Lung (tissue), 12 donors: ENCODE measurements around the gene RANBP2. TPM values are rescaled to one million over a fixed set of nuclear protein-coding genes. Genes with fewer than 3 reads are reported as not detected.
"Not testable (repeated sequence)": the region's sequence is repeated elsewhere in the genome, so short reads cannot be mapped to it uniquely, and the experiment has no call there.

Experiments
- ATAC-seq: fragments of 200-7000 bp; cut with Tn5 transposase; one replicate; pipeline ENCODE4 v1.9.1; 2020; ENCODE audit warnings: moderate number of reproducible peaks; ENCODE audit not compliant: insufficient read depth, low FRiP score
- DNase-seq, 3 donors: peaks; one replicate each; pipeline ENCODE4 v3.0.0-alpha.2; 2013 to 2017
- H3K27ac ChIP-seq, 2 donors: one replicate each; pipeline ENCODE4 v1.5.1; 2013; ENCODE audit warnings: mild to moderate bottlenecking in 2 of 2, moderate library complexity in 2 of 2, control low read depth in 1 of 2, inconsistent platforms in 1 of 2, low read depth in 1 of 2, low read length in 1 of 2
- H3K27me3 ChIP-seq, 3 donors: one replicate each; pipeline ENCODE4 v1.5.1; 2013; ENCODE audit warnings: low read length in 2 of 3; ENCODE audit not compliant: control insufficient read depth in 3 of 3, insufficient read depth in 3 of 3
- H3K36me3 ChIP-seq, 4 donors: one replicate each; pipeline ENCODE4 v1.5.1; 2013; ENCODE audit warnings: low read length in 4 of 4, mild to moderate bottlenecking in 1 of 4, moderate library complexity in 1 of 4; ENCODE audit not compliant: control insufficient read depth in 4 of 4, insufficient read depth in 4 of 4
- H3K4me1 ChIP-seq, 5 donors: one replicate each; pipeline ENCODE4 v1.5.1; 2013; ENCODE audit warnings: low read length in 5 of 5, mild to moderate bottlenecking in 2 of 5, moderate library complexity in 1 of 5; ENCODE audit not compliant: control insufficient read depth in 5 of 5, insufficient read depth in 5 of 5
- H3K4me3 ChIP-seq: one replicate; pipeline ENCODE4 v1.5.1; 2013; ENCODE audit warnings: mild to moderate bottlenecking, control low read depth, moderate library complexity
- H3K9ac ChIP-seq, 2 donors: one replicate each; pipeline ENCODE4 v1.5.1; 2013; ENCODE audit warnings: low read length in 2 of 2, control low read depth in 1 of 2; ENCODE audit not compliant: insufficient read depth in 1 of 2
- H3K9me3 ChIP-seq, 4 donors: one replicate each; pipeline ENCODE4 v1.5.1; 2013; ENCODE audit warnings: low read length in 3 of 4, mild to moderate bottlenecking in 1 of 4, moderate library complexity in 1 of 4; ENCODE audit not compliant: control insufficient read depth in 4 of 4, insufficient read depth in 3 of 4
- CTCF ChIP-seq: IDR thresholded peaks from 2 replicates; pipeline ENCODE4 v1.5.1; 2012; ENCODE audit warnings: mild to moderate bottlenecking; ENCODE audit errors: control extremely low read depth, extremely low read depth
- WGBS, 2 donors: extraction: QIAGEN DNeasy Blood & Tissue Kit; methylation state at CpG; one replicate each; pipeline ENCODE4 v1.1.7; 2013; 5-methylcytosine and 5-hydroxymethylcytosine counted together
- polyA plus RNA-seq, 2 donors: library from polyadenylated mRNA; stranded (reverse); fragments of 200-250 nt; gene quantifications; one replicate each; pipeline ENCODE4 v1.2.1, GENCODE V29; 2013
- total RNA-seq, 2 donors: library from RNA; depleted of rRNA in 1 of 2; stranded (reverse); fragments of >200 nt in 1 of 2; gene quantifications; one replicate each; pipeline ENCODE4 v1.2.1, GENCODE V29; 2014 to 2021
- donor health status: control.
- donor health status: control.
- donor health status: Bipolar disorder and iron deficiency.
- donor health status: healthy.
- donor health status: DM: yes; HTN: yes; CAD: no.

RANBP2 gene
- total and polyA plus RNA-seq, 4 donors, result 9.1 to 125 (median 37.7) TPM

- Histone ChIP-seq H3K36me3 (no peaks in the 10 kb centered on the region), H3K4me1 (no peaks in the 10 kb centered on the region), H3K9me3 (peaks cover 0 to 5% (median 0%) of the 10 kb centered on the region in 4 donors), H3K4me3 (no peak overlapping the region), H3K27me3 (no peaks in the 10 kb centered on the region), H3K27ac (no peak overlapping the region), H3K9ac (no peak overlapping the region)
- 41 to 67% methylated on average over 2 of the region's 2 CpGs for WGBS, 2 donors
- no peak for ATAC-seq
- no peak for TF ChIP-seq CTCF
- no peak for DNase-seq
Measured at GRCh38 chr2:108701806-108702205, 17.5 kb upstream of the RANBP2 start.

- no peak overlapping the region for H3K27ac ChIP-seq
- H3K9ac ChIP-seq, result no peak overlapping the region
- WGBS, 2 donors, result 92 to 93% methylated on average over 1 of the region's 1 CpG
- DNase-seq (no peak), ATAC-seq (no peak)
- TF ChIP-seq CTCF, result no peak
- no peak overlapping the region for H3K4me3 ChIP-seq
- no peaks in the 10 kb centered on the region for H3K4me1 ChIP-seq
- H3K27me3 ChIP-seq, result no peaks in the 10 kb centered on the region
- H3K9me3 ChIP-seq, result peaks cover 0 to 5% (median 1%) of the 10 kb centered on the region in 4 donors
- H3K36me3 ChIP-seq, result no peaks in the 10 kb centered on the region
Measured at GRCh38 chr2:108704871-108705270, 14.4 kb upstream of the RANBP2 start.

- no peak overlapping the region for H3K4me3 ChIP-seq
- no peak for ATAC-seq
- no peaks in the 10 kb centered on the region for H3K4me1 ChIP-seq
- H3K9ac ChIP-seq, result no peak overlapping the region
- H3K27ac ChIP-seq, result no peak overlapping the region
- peaks cover 0 to 5% (median 1%) of the 10 kb centered on the region in 4 donors for H3K9me3 ChIP-seq
- no peaks in the 10 kb centered on the region for H3K27me3 ChIP-seq
- TF ChIP-seq CTCF, result no peak
- no peak for DNase-seq
- H3K36me3 ChIP-seq, result no peaks in the 10 kb centered on the region
Measured at GRCh38 chr2:108707300-108707699, 12.0 kb upstream of the RANBP2 start.

GRCh38 chr2:108716971-108717370 is 2.3 kb upstream of the RANBP2 start:
- H3K27ac ChIP-seq, H3K27me3 ChIP-seq, H3K9me3 ChIP-seq, H3K36me3 ChIP-seq, H3K4me1 ChIP-seq, DNase-seq, ATAC-seq, H3K9ac ChIP-seq, H3K4me3 ChIP-seq: not testable (repeated sequence)
- 84 to 91% methylated on average over 6 of the region's 6 CpGs for WGBS, 2 donors

GRCh38 chr2:108726048-108726447 is 6.8 kb downstream of the RANBP2 start:
- ATAC-seq, DNase-seq, H3K4me3 ChIP-seq, H3K27ac ChIP-seq, H3K36me3 ChIP-seq, H3K27me3 ChIP-seq, H3K9me3 ChIP-seq, H3K4me1 ChIP-seq, H3K9ac ChIP-seq: not testable (repeated sequence)
- 76 to 78% methylated on average over 9 of the region's 9 CpGs for WGBS, 2 donors

GRCh38 chr2:108734656-108735055 is 15.4 kb downstream of the RANBP2 start:
- not testable (repeated sequence) for H3K36me3 ChIP-seq, H3K4me1 ChIP-seq, H3K9me3 ChIP-seq, H3K27me3 ChIP-seq, ATAC-seq, H3K27ac ChIP-seq, DNase-seq, H3K9ac ChIP-seq, H3K4me3 ChIP-seq
- 93 to 94% methylated on average over 6 of the region's 6 CpGs for WGBS, 2 donors
